ENCODE measurements around the gene ELL.

GRCh38 chr19:18568367-18568766 lies 46.5 kb upstream of the ELL start:
- TF ChIP-seq CTCF (IDR thresholded peaks at IDR 0.05) (no peak), POLR2A (IDR thresholded peaks at IDR 0.05) (no peak)

Measured in testis (tissue), 2 donors.